Panc1 (cell line): ENCODE measurements around the gene NDUFAF3. TPM values are rescaled to one million over a fixed set of nuclear protein-coding genes. Genes with fewer than 3 reads are reported as not detected.

Experiments used
- ATAC-seq: fragments of 200-7000 bp; cut with Tn5 transposase; 2 replicates; pipeline ENCODE4 v1.9.1; 2020; ENCODE audit warnings: mild to moderate bottlenecking, moderate library complexity
- BruUV-seq: library from RNA; stranded (reverse); fragments of 400-500 nt; replicated peaks from 2 replicates; lab custom pipeline; 2021; lab: Mats Ljungman, UMichigan
- CTCF ChIA-PET: fragments of 300-600 bp; sonication (Branson Sonifier 250); formaldehyde crosslinking; loops from one replicate; lab custom pipeline; 2022; ENCODE audit warnings: antibody characterized with exemption; lab: Charles Lee
- POLR2A ChIA-PET: fragments of 300-600 bp; sonication (Branson Sonifier 250); formaldehyde crosslinking; loops from one replicate; lab custom pipeline; 2022; ENCODE audit warnings: antibody characterized with exemption; lab: Charles Lee
- DNase-seq: peaks from one replicate; pipeline ENCODE4 v3.0.0-alpha.2; 2010; ENCODE audit warnings: low read depth, low spot score
- H3K27ac ChIP-seq: 2 replicates; pipeline ENCODE4 v1.5.1; 2011; ENCODE audit warnings: mild to moderate bottlenecking, low read length, inconsistent platforms
- H3K27me3 ChIP-seq: fragments of 200-500 bp; sonication (Bioruptor generic); 2 replicates; pipeline ENCODE4 v1.6.0; 2014; ENCODE audit warnings: low read length, inconsistent platforms; ENCODE audit not compliant: control insufficient read depth, insufficient read depth
- H3K36me3 ChIP-seq: fragments of 200-500 bp; sonication (Bioruptor generic); 2 replicates; pipeline ENCODE4 v1.5.1; 2014; ENCODE audit warnings: inconsistent platforms, mild to moderate bottlenecking, low read length, moderate library complexity; ENCODE audit not compliant: control insufficient read depth, insufficient read depth
- H3K4me1 ChIP-seq: 2 replicates; pipeline ENCODE4 v1.5.1; 2011; ENCODE audit warnings: inconsistent platforms, mild to moderate bottlenecking, low read length, moderate library complexity; ENCODE audit not compliant: control insufficient read depth, insufficient read depth
- H3K4me3 ChIP-seq, 2 experiments: 2 replicates each; pipeline ENCODE4 v1.5.1; 2011 to 2012; ENCODE audit warnings: low read depth in 2 of 2, low read length in 2 of 2, mild to moderate bottlenecking in 2 of 2, inconsistent platforms in 1 of 2, moderate library complexity in 1 of 2
- H3K9me3 ChIP-seq: fragments of 200-500 bp; sonication (Bioruptor generic); 2 replicates; pipeline ENCODE4 v1.5.1; 2014; ENCODE audit warnings: low read depth, mild to moderate bottlenecking, inconsistent platforms, low read length, moderate library complexity; ENCODE audit not compliant: control insufficient read depth, insufficient read depth
- CTCF ChIP-seq: fragments of 450-650 bp; IDR thresholded peaks from 2 replicates; pipeline ENCODE4 v1.5.1; 2017; ENCODE audit warnings: mild to moderate bottlenecking
- POLR2AphosphoS5 ChIP-seq: IDR thresholded peaks from 2 replicates; pipeline ENCODE4 v1.6.1; 2012; ENCODE audit warnings: mild to moderate bottlenecking, low read depth, low read length, moderate library complexity
- REST ChIP-seq, 2 experiments: IDR thresholded peaks; 2 replicates each; pipeline ENCODE4 v1.6.1; 2011 to 2012; ENCODE audit warnings: low read depth in 2 of 2, control low read depth in 1 of 2, low read length in 1 of 2, mild to moderate bottlenecking in 1 of 2, moderate library complexity in 1 of 2; ENCODE audit not compliant: insufficient read depth in 1 of 2
- SIN3A ChIP-seq: IDR thresholded peaks from 2 replicates; pipeline ENCODE4 v1.6.1; 2012; ENCODE audit warnings: low read depth, mild to moderate bottlenecking, low read length, moderate library complexity, borderline replicate concordance; ENCODE audit not compliant: insufficient read depth
- TCF7L2 ChIP-seq: IDR thresholded peaks from 2 replicates; pipeline ENCODE4 v1.6.1; 2011; ENCODE audit warnings: mild to moderate bottlenecking, low read depth, low read length, inconsistent platforms
- in situ Hi-C: cut with HindIII; loops from 2 replicates; pipeline ENCODE4 v1.10.0; 2016; ENCODE audit warnings: low sequenced_read_pairs, low pct_unique_long_range_greater_than_20kb
- intact Hi-C: fragments of 100-400 bp; cut with micrococcal nuclease; formaldehyde crosslinking; loops from one replicate; pipeline ENCODE4 v1.10.0; 2022; ENCODE audit not compliant: unreplicated experiment
- total RNA-seq: library from RNA; stranded (reverse); gene quantifications from one replicate; pipeline ENCODE4 v1.2.1, GENCODE V29; 2021; ENCODE audit not compliant: unreplicated experiment

NDUFAF3 gene
- total RNA-seq, 1 experiment from 2014 or later: 101 TPM

GRCh38 chr3:49018707-49019006, 3.3 kb upstream of the NDUFAF3 start:
- BruUV-seq: no TSS peak
- POLR2A ChIA-PET: interaction anchor here (0.8 kb wide), 1 partner anchor 76 kb away, joined by 3 read pairs; no protein-coding TSS in a partner anchor
- peaks cover 7% of the 10 kb centered on the region; the same call in 1 of the 2 replicates for H3K36me3 ChIP-seq
- intact Hi-C loops (no loop called here), in situ Hi-C loops (no loop called here)
- no peaks in the 10 kb centered on the region for H3K9me3 ChIP-seq
- ATAC-seq: peak; percentile 6; the same call in 1 of the 2 replicates
- no peak for TF ChIP-seq SIN3A
- peak; percentile 66 for TF ChIP-seq POLR2AphosphoS5
- TF ChIP-seq TCF7L2: no peak
- peaks cover 13% of the 10 kb centered on the region for H3K4me1 ChIP-seq
- no peak for DNase-seq
- CTCF ChIA-PET: no interaction called here
- H3K27ac ChIP-seq: peak overlapping the region; percentile 97
- no peaks in the 10 kb centered on the region for H3K27me3 ChIP-seq
- H3K4me3 ChIP-seq: peak overlapping the region; percentile 71 to 90

GRCh38 chr3:49019941-49020329, 2.0 kb upstream of the NDUFAF3 start:
- no peak for DNase-seq
- peaks cover 9% of the 10 kb centered on the region; the same call in 1 of the 2 replicates for H3K36me3 ChIP-seq
- peak overlapping the region; percentile 71 to 90 for H3K4me3 ChIP-seq
- ChIA-PET CTCF (no interaction called here), POLR2A (interaction anchor here (0.6 to 0.8 kb wide), 2 partner anchors 30 to 39 kb away, joined by 3 to 6 read pairs; partner anchors contain the start of gene P4HTM)
- H3K9me3 ChIP-seq: no peaks in the 10 kb centered on the region
- peaks cover 19% of the 10 kb centered on the region for H3K4me1 ChIP-seq
- TF ChIP-seq TCF7L2: no peak
- TF ChIP-seq REST (IDR thresholded peaks at IDR 0.05; ENCODE audit: insufficient read depth in 1 of 2, low read depth in 2 of 2, low read length in 1 of 2): no peak
- TF ChIP-seq CTCF: no peak
- in situ Hi-C loops: no loop called here
- intact Hi-C loops: no loop called here
- ATAC-seq: no peak
- no TSS peak for BruUV-seq
- peak overlapping the region; percentile 97 for H3K27ac ChIP-seq
- H3K27me3 ChIP-seq: no peaks in the 10 kb centered on the region

GRCh38 chr3:49020330-49021212, 1.4 kb upstream of the NDUFAF3 start:
- DNase-seq (no peak), ATAC-seq (no peak)
- H3K27ac ChIP-seq: peak overlapping the region; percentile 97
- peaks cover 9% of the 10 kb centered on the region for H3K36me3 ChIP-seq
- peaks cover 25% of the 10 kb centered on the region for H3K4me1 ChIP-seq
- in situ Hi-C loops: no loop called here
- TSS peak; percentile 86 for BruUV-seq
- H3K27me3 ChIP-seq: no peaks in the 10 kb centered on the region
- intact Hi-C loops: no loop called here
- POLR2A ChIA-PET: interaction anchor here (0.6 to 0.8 kb wide), 2 partner anchors 31 to 39 kb away, joined by 3 to 6 read pairs; partner anchors contain the start of gene P4HTM
- CTCF ChIA-PET: interaction anchor here (1.5 kb wide), 1 partner anchor 33 kb away, joined by 4 read pairs; no protein-coding TSS in a partner anchor
- TF ChIP-seq TCF7L2 (no peak), POLR2AphosphoS5 (no peak; the same call in 1 of the 2 replicates), REST (IDR thresholded peaks at IDR 0.05; ENCODE audit: insufficient read depth in 1 of 2, low read depth in 2 of 2, low read length in 1 of 2) (no peak)
- H3K9me3 ChIP-seq: no peaks in the 10 kb centered on the region
- H3K4me3 ChIP-seq: peak overlapping the region; percentile 71 to 90
